NCI-H2029 treated with DMSO at 0.1 percent for 48 hours (cell line): ENCODE measurements around the gene ZYX.
"Not testable (repeated sequence)": the region's sequence is repeated elsewhere in the genome, so short reads cannot be mapped to it uniquely, and the experiment has no call there.

ENCODE experiments used
- DNase-seq: peaks from one replicate; lab custom pipeline; 2025; lab: John Stamatoyannopoulos, UW

ZYX gene

GRCh38 chr7:143397710-143398530 is 16.8 kb downstream of the ZYX start:
- DNase-seq, result no peak

DNA sequence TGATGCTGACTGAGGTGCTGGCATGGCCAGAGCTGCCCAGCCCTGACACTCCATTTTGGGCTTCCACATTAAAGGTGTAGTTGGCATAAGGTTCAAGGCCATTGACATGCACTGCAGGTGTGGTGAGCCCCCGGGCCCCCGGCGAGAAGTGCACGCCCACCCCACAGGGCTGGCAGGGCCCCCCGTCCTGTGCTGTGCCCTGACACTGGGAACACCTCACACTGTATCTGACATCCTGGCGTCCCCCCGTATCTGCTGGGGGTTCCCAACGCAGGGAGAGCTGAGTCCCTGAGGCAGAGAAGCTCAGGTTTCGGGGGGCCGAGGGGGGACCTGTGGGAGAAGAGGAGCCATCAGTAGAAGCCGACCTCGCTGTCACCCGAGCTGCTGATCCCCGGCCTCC is 17.5 kb downstream of the ZYX start:
- no peak for DNase-seq

- no peak for DNase-seq
Observed at GRCh38 chr7:143399151-143399550, 18.0 kb downstream of the ZYX start.

DNA sequence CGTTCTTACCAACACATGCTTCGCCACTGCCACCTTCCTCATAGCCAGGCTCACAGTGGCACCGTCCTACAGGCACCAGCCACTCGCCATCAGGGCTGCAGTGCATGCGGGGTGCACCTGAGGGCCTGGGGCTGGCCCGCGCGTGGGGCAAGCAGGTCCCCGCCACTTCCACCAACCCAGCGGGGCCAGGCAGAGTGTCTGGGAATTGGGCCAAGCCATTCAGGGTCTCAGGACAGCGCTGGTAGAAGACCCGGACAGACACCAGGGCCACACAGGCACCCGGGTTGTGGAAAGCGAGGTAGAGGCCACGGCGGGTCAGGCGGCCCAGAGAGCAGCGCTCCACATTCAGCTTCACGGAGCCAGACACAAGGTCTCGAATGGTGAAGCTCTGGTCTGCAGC is 18.5 kb downstream of the ZYX start:
- DNase-seq, result no peak

GRCh38 chr7:143401265-143401664 is 20.1 kb downstream of the ZYX start:
- DNase-seq, result no peak

DNA sequence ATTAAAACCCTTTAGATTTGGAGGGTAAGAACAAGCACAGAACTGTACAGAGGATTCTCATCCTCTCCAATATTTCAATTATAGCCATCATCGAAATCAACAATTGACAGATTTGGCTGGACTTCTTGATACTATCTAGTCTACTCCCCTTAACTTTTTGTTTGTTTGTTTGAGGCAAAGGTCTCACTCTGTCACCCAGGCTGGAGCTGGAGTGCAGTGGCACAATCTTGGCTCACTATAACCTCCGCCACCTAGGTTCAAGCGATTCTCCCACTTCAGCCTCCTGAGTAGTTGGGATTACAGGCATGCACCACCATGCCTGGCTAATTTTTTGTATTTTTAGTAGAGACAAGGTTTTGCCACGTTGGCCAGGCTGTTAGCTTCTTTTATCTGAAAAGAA is 21.1 kb downstream of the ZYX start:
- not testable (repeated sequence) for DNase-seq

DNA sequence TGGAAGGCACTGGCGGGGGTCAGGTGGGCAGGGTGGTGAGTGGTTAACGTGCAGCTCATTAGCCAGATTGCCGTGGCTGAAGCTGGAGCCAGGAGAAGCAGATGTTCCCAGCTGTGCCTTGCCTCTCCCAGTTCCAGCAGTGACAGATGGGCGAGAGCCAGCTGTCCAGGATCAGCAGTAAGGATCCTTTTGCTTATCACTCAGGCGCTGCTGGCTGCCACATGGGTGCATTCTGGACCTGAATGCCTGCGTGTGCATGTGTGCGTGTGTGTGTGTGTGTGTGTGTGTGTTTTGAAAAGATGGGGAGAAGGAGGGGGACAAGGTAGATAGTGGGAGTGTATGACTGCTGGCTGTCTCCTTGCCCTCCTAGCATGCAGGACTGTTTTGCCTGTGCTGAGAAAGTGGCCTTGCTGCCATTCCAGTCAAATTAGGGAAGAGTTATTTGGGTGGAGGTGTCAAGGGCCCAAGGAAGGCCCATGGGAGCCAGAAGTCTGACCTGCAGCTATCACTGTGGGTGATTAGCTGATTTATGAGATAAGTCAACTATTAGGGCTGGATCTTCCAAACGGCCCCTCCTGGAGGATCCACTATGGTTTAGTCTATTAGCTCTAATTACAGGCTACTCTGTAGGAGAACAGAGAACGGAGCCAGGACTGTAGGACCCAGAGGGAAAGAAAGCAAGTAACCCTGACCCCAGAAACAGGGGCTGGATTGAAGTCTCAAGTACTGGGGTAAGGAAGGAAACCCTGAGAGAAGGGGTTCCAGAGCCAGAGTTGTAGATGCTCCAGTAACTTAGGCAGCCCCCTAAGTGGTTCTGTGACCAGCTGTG is 24.2 kb downstream of the ZYX start:
- DNase-seq, result no peak

GRCh38 chr7:143406002-143406357 is 24.8 kb downstream of the ZYX start:
- DNase-seq, result no peak

DNA sequence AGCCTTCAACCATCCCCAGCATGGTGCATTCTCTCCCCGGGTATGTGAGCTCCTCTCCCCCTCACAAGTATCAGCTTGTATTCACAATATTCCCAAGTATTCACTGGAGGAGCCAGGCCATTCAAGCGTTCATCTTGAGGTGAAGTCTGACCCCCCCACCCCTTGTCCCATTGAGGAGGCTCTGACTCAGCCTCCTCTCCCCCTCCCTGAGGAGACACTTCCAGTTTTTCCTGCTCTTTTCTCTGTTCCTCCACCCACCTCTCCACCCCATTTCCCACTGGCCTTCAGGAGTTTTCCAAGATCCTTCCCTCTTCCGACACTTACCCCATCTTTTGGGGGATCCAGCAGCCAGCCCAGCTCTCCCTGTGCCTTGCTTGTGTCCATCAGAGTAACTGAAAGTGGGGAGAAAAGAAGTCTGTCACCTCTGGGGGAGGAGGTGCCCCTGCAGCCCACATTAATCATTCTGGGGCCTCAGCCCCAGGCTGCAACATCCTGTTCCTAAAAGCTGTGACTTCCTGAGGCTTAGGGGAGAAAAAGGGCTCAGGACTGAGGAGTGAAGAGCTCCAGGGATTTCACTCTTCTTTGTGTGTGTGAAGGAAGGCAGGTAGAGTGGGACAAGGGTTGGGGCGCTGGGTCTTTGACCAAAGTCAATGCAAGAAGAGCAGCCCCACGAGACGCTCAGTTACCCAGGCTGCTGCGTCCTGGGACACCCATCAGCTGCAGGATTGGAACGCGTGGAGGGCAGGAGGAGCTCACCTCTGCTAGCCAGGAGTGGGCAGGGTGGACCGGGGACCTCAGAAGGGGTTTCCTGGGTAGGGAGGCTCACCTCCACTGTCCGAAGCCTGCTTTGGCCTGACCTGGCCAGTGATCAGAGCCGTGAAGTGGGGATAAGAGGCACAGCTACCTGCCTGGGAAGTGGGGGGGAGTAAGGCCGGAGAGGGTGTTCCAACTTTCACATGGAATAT is 26.4 kb downstream of the ZYX start:
- DNase-seq, result no peak

DNA sequence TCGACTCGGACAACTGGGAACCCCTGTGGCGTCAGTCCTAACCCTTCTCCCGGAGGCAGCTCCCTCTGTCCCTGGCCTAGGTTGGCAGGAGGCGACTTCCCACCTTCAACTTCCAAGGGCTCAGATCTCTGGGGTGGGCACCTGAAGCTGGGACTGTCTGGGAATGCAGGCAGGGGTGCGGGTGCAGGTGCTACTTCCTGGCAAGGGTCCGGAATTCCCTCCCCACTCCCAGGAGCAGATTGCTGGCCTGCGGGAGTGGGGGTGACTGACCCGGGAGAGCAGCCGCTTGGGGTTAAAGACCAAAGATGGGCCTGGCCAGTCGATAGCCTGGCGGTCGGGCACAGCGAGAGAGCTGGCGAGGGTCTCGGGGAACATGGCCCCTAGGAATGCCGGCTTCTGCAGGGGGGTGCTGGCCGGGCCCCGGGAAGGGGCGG is 27.1 kb downstream of the ZYX start:
- no peak for DNase-seq

DNA sequence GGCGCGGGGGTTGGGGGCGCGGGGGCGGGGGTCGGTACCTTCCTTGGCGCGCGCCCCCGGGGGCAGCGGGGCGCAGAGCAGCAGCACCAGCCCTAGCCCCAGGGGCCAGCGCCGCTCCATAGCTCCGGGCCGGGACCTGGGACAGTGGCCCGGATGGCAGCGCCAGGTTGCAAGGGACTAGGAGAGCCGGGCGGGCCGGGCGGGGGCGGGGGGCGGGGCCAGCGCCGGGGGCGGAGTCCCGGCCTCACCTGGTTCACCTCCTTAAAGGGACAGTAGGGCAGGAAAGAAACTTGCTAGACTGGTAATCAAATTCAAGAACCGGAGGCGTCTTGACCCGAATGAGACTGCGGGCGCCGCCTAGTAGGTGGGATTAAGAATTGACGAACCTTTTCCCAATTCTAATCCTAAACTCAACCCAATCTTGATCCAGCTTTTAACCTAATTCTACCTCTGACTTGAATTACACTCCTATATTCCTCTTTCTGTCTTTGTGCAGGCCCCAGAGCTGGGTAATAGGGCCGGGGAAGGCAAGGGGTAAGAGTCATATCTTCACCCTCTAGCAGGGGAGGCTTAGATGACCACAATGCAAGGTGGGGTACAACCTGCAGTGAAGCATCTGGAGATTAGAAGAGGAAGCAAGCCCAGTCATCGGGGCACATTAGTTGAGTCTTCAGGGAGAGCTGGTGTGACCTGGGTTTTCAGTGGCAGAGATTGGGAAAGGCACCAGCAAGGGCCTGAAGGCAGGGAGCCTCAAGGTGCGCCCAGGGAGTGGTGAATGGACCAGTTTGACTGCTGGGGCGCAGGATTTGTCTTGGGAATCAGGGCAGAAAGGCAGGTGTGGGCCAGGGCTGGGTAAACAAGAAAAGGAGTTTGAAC is 27.8 kb downstream of the ZYX start, which contains the start of gene EPHA1:
Gene EPHA1, minus strand, starts transcription at position 171 of the 876 bp plus-strand sequence. Its CDS starts 51 bp downstream, at position 120.
- peak; percentile 52 for DNase-seq

GRCh38 chr7:143410521-143411004 is 29.4 kb downstream of the ZYX start:
- no peak for DNase-seq

GRCh38 chr7:143411976-143412708 is 31.0 kb downstream of the ZYX start:
- DNase-seq, result no peak

DNA sequence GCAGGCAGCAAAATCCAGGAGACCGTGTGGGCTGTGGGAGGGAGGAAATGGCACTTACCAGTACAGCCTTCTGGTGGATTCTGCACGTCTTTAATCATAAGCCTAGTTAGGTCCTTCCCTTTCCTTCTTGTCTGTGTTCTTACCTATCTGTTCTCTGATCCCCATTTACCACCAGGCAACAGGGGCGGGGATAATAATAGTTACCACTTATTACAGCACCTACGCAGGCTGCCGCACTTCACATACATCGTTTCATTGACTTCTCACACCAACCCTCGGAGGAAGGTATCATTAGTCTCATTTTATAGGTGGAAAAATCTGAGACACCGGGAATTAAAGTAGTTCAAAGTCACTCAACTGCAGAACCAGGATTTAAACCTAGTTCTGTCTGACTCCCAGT is 32.0 kb downstream of the ZYX start:
- no peak for DNase-seq

GRCh38 chr7:143415209-143415608 is 34.1 kb downstream of the ZYX start:
- not testable (repeated sequence) for DNase-seq

DNA sequence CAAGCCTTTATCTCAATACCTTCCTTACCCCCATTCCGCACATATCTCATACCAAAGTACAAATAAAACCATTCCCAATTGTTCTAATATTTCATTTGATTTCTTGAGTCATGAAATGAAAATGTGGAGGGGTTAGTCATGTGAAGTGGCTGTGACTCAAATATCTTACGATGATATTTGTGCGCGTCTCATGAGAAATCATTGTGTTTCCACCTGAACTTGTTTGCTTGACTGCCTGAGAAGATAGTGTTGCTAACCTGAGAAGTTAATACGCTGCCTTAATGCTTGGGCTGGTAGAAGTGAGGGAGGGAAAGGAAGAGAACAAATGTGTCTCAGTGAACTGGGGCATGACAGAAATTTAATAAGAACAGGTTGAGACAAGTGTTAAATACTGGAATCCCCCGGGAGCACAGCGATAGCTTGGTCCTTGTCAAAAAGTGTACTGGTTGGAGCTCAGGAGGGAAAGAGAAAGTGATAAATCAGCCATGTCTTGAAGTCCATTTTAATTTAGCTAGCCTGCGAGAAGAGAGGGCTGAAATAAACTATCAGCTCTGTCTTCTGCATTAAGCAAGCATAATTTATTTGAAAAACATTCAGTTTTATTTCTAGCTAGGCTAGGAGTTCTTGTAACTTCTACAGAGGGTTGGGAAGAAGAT is 34.7 kb downstream of the ZYX start:
- no peak for DNase-seq

DNA sequence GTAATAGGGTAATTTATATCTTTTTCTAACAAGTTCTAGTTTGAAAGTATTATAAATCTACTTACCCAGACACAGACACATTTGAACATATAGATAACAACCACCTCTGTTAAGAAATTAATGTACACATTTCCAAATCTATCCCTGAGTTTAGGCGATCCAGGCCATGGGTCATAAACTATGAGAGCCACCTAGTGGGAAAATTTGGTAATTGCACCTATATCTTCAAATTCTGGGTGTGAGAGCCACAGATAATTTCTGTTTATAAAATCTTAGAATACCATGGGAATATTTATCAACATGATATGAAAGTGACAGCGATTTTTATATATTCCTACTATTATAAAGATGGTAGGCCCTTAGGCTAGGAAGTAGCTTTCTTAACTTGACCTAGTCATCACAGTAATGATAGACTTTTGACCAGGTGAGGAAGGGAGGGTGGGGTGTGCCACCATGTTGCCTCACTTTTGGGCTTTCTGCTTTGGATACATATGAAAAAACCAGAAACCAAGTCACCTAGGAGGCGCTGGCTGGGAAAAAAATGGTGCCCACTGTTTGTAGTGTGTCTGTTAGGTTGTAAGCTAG is 35.5 kb downstream of the ZYX start:
- DNase-seq, result peak; percentile 50

DNA sequence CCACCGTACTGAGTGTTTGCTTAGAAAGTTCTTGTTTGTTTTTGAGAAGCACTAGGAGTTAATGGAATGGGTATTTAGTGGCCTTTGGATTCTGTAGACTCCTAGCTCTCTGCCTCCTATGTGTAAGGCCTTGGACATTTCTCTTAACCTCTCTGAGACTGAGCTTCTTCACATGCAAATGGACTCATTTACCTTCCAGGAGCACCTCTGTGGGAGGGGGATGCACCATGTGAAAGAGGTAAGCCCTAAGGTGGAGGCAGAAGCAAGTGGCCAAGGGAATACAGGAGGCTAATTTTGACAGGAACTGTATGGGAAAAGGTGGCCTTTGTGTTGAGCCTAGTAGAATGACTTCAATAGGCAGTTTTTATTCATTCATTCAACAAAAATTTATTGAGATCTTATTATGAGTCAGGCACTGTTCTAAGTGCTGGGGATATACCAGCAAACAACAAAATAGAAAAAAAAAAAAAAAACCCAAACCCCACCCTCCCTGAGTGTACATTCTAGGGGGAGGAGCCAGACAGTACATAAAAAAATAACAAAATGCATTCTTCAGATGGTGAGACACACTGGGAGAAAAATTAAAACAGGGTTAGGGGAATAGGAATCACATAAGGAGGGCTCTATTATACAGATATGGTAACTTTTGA is 36.7 kb downstream of the ZYX start:
- no peak for DNase-seq
